Measurements from ENCODE around the gene UIMC1.
A peak's percentile ranks its signal among the peaks of the same experiment; 100 is the strongest.
"Not testable (repeated sequence)": the region's sequence is repeated elsewhere in the genome, so short reads cannot be mapped to it uniquely, and the experiment has no call there.

Gene UIMC1

GRCh38 chr5:177006265-177006972 lies at the start of gene UIMC1:
UIMC1 (minus strand) TSS chr5:177006779; CDS start chr5:176982615, 24,164 bp downstream.
- DNase-seq = peak; percentile 74

- no peak for DNase-seq
Measured at GRCh38 chr5:177049285-177049684, 42.7 kb upstream of the UIMC1 start.

- DNase-seq = not testable (repeated sequence)
Measured at GRCh38 chr5:177048531-177048930, 42.0 kb upstream of the UIMC1 start.

- DNase-seq = no peak
Measured at GRCh38 chr5:177045631-177046030, 39.1 kb upstream of the UIMC1 start.

GRCh38 chr5:177044641-177045040 lies 38.1 kb upstream of the UIMC1 start:
- no peak for DNase-seq

GRCh38 chr5:177043958-177044357 lies 37.4 kb upstream of the UIMC1 start:
- DNase-seq = no peak

- no peak for DNase-seq
Measured at GRCh38 chr5:177043114-177043513, 36.5 kb upstream of the UIMC1 start.

GRCh38 chr5:177041936-177042335 lies 35.4 kb upstream of the UIMC1 start:
- no peak for DNase-seq

- no peak for DNase-seq
Measured at GRCh38 chr5:177040814-177041420, 34.3 kb upstream of the UIMC1 start.

- no peak for DNase-seq
Measured at GRCh38 chr5:177036921-177037320, 30.3 kb upstream of the UIMC1 start.

GRCh38 chr5:177036443-177036842 lies 29.9 kb upstream of the UIMC1 start:
- DNase-seq = no peak

- DNase-seq = no peak
Measured at GRCh38 chr5:177035976-177036375, 29.4 kb upstream of the UIMC1 start.

- DNase-seq = no peak
Measured at GRCh38 chr5:177029498-177029897, 22.9 kb upstream of the UIMC1 start.

GRCh38 chr5:177027665-177028064 lies 21.1 kb upstream of the UIMC1 start:
- DNase-seq = no peak

- no peak for DNase-seq
Measured at GRCh38 chr5:177025101-177025601, 18.6 kb upstream of the UIMC1 start.

- DNase-seq = no peak
Measured at GRCh38 chr5:177024559-177024958, 18.0 kb upstream of the UIMC1 start.

- DNase-seq = no peak
Measured at GRCh38 chr5:177023303-177023664, 16.7 kb upstream of the UIMC1 start.

GRCh38 chr5:177022386-177023302 lies 16.1 kb upstream of the UIMC1 start, which contains the start of gene ZNF346:
ZNF346 (plus strand) TSS chr5:177022696; CDS start chr5:177022739, 43 bp downstream.
- peak; percentile 64 for DNase-seq

- DNase-seq = no peak
Measured at GRCh38 chr5:177020033-177020432, 13.5 kb upstream of the UIMC1 start.

GRCh38 chr5:177018341-177018740 lies 11.8 kb upstream of the UIMC1 start:
- DNase-seq = no peak

GRCh38 chr5:177015156-177015555 lies 8.6 kb upstream of the UIMC1 start:
- DNase-seq = no peak

- no peak for DNase-seq
Measured at GRCh38 chr5:177010153-177010552, 3.6 kb upstream of the UIMC1 start.

- no peak for DNase-seq
Measured at GRCh38 chr5:177008716-177009115, 2.1 kb upstream of the UIMC1 start.
